NCI-H2107 treated with DMSO at 0.1 percent for 48 hours (cell line): ENCODE data around the gene CDK17.
A peak's percentile ranks its signal among the peaks of the same experiment; 100 is the strongest.

Experiments used
- DNase-seq: peaks from one replicate; lab custom pipeline; 2025; ENCODE audit not compliant: unreplicated experiment; lab: John Stamatoyannopoulos, UW

The CDK17 gene

DNA sequence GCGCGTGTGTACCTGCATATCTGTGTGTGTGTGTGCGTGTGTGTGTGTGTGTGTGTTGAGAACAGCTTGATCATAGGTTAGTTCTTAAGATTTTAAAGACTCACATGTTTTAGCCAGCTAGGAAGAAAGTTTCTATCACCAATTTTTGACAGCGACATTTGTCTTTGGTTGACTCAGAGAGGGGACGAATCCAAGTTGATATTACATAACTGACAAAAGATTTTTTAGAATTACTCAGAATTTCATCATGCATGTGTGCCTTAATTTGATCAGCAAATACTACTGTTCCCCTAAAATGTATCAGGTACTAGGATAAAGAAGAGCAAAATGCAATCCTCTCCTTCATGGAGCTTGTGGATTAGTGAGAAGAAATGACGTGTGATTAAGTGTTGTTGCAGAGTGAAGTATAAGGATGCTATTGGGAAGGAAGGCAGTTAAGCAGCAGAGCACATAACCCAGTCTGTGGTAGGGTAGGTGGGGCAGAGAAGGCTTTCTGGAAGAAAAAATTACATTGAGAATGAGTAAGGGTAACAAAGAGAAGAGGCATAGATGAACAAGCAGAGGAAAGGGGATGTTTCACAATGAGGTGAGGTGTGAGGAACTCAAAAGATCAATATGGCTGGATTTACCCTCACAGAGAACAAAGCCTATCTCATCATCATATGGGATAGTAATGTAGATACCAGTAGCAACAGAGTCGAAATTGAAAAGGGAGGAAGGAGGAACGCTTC is 128.6 kb downstream of the CDK17 start:
- DNase-seq: no peak

DNA sequence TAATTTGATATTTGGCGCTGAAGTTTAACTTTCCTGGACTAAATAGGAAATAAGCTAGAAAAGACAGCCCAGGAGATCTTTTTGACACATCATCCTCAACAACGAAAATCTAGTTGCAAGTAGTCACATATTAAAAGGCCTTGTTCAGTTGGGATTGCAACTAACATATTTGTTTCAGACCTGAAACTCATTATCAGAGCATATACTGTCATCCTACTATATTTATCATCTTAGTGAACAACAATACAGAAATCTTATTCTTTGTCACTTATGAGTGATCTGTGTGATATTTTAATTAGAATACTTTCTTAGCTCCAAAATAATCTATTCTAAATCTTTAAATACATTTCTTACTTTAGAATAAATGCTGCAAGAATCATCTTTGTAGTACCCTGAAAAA is 134.0 kb downstream of the CDK17 start:
- DNase-seq: no peak

- DNase-seq: no peak
Observed at GRCh38 chr12:96265836-96266235, 134.4 kb downstream of the CDK17 start.

DNA sequence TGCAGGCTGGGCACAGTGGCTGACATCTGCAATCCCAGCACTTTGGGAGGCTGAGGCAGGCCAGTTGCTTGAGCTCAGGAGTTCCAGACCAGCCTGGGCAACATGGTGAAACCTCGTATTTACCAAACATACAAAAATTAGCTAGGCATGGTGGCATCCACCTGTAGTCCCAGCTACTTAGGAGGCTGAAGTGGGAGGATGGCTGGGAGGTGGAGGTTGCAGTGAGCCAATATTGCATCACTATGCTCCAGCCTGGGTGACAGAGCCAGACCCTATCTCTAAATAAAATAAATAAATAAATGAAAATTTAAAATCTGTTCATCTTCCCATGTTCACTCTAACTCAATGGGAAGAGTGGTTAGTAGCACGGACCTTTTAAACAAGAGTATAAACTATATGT is 134.8 kb downstream of the CDK17 start:
- no peak for DNase-seq

- no peak for DNase-seq
Observed at GRCh38 chr12:96263449-96263902, 136.8 kb downstream of the CDK17 start.

- no peak for DNase-seq
Observed at GRCh38 chr12:96261557-96261956, 138.7 kb downstream of the CDK17 start.

DNA sequence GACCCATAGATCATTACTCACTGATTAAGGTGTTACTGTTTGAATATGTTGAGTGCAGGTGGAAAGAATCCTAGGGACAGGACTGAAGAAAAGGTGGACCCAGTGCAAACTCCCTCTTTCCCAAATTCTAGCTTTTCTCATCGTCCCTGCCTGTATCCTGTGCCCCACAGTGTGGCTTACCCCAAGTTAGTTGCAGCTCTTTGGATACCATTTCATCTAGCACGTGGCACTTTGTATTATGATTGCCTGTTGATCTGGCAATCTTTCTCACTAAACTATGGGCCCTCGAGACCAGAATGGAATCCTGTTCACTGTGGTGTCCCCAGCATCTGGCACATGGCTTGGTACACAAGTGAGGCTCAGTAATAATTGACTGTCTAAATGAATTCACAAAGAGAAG is 139.6 kb downstream of the CDK17 start:
- no peak for DNase-seq

- no peak for DNase-seq
Observed at GRCh38 chr12:96260231-96260630, 140.0 kb downstream of the CDK17 start.

DNA sequence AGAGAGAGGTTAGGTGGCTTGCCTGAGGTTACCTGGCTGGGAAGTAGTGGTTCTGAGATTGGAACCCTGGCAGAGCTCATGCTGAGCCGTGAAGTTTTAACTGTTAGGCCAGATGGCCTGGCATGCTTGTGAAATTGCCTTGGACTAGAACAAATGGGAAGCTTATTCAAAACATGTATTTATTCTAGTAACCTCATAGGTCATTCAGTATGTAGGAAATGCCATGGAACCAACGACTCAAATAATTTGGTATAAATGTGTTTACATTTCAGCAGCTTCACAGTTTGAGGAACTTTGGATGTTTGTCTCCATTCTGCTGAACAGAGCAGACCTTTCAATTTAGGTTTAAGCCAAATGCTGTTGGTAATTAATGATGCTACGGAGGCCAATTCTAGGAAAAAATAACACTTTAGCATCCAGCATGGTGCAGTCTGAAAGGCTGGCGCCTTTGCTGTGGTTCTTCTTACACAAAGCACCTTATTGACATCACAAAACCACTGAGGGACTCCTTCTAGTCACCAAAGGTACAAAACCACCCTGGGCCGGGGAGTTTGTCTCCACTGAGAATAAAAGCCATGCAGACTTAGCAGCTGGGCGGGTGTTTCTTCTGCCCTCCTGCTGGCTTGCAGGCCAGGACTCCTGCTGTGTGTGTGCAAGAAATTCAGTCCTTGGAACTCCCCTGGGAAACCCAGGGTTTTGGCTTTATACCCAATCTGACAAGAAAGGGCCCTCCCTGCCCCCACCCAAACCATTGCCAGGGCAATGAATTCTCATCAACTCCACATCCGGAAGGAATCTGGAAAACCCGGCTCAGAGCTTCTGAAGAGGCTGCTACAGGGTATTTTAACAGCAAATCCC is 141.9 kb downstream of the CDK17 start:
- peak; percentile 92 for DNase-seq

GRCh38 chr12:96257550-96258103 is 142.6 kb downstream of the CDK17 start:
- DNase-seq: no peak

DNA sequence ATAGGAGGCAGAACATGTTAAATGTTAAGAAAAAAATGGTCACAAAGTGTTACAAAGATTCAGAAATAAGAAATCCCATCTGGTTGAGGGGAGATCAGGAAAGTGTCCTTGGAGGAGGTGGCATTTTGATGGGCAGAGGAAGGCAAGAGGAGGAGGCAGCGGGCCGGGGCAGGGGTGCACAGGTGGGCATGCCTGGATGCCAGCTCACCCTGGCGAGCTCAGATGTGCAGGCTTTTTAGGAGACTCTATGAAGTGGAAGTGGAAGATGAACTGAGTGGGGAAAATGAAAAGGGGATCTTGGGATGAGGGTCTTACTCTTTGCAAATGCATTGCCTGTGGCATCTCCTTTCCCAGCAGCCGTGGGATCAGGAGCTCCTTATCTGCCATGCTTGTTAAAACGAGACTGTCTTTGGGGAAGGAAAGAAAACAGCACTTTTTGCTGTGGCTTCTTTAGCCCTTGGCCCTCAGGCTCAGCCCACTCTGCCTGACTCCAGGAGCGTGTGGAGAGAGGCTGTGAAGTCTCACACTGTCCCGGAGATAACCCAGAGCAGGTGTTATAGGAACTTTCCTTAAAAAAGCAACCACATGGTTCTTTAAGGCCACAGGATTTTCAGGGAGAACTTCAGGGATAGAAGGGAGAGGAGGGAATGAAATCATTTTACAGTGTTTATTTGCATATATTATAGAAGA is 143.4 kb downstream of the CDK17 start:
- no peak for DNase-seq

GRCh38 chr12:96255077-96255476 is 145.2 kb downstream of the CDK17 start:
- no peak for DNase-seq

DNA sequence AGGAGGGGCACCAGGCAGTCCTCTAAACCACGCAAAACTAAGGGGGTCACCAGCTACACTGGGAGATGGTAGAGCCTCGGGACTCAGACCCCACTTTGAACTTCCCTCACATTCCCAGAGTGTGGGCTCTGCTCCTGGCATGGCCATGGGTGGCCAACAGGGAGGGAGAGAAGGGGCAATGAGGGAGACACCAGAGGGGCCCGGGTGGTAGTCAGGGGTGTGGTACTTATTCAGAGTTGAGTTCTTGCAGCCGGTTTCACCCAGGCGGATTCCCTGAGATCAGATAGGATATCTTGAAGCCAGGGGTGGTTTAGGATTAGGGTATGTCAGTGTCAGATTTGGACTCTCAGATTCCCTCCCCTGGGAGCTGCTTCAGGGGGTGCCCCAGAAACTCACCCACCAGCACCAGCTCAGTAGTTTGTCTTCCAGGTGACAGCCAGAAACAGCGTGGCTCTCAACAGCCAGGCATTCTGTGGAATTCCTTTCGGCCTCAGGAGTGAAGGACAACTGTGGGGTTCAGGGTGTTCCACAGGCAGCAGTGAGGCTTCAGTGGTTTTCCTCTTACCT is 150.0 kb downstream of the CDK17 start:
- DNase-seq: no peak

- DNase-seq: peak; percentile 44
Observed at GRCh38 chr12:96249196-96250118, 150.8 kb downstream of the CDK17 start.

DNA sequence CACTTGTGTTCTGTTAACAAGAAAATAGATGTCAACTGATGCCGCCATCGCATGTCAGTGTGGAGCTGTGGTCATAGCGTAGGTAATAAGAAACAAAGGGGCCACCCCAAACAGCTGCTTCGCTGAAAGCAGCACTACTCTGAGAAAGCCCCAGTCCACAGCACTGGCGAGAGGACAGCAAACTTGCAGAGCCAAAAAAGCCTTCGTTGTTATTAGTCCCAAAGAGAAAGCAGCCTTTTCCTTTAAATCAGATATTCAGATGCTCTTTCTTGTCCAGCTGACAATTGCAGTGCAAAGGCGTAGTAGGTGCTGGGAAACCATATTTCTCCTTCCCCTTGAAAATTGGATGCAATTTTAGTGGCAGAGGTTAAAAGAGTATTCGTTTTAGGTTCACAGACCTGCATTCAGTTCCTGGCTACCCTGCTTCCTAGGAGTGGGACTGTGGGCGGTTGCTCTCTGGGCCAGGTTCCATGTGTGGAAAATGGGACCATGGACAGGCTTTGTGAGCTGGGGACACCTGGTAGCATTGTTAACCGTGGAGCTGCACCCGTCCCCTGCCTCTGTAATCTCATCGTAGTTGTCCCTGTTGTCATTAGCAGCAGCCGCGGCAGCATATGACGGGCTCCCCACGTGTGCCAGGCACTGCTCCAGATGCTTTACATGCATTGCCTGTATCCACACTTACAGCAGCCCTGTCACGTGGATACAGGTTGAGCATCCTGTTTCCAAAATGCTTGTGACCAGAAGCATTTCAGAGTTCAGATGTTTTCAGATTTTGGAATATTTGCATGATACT is 151.9 kb downstream of the CDK17 start:
- DNase-seq: peak; percentile 57

GRCh38 chr12:96247563-96247962 is 152.7 kb downstream of the CDK17 start:
- no peak for DNase-seq

- DNase-seq: no peak
Observed at GRCh38 chr12:96246926-96247505, 153.2 kb downstream of the CDK17 start.

GRCh38 chr12:96244826-96245225 is 155.4 kb downstream of the CDK17 start:
- no peak for DNase-seq

- no peak for DNase-seq
Observed at GRCh38 chr12:96242597-96242996, 157.6 kb downstream of the CDK17 start.
